H1 (cell line): ENCODE data around the gene KCNQ1. TPM values are rescaled to one million over a fixed set of nuclear protein-coding genes. Genes with fewer than 3 reads are reported as not detected.

Experiments
- CTCF ChIA-PET: fragments of 300-600 bp; sonication (Branson Sonifier 250); formaldehyde crosslinking; loops from one replicate; lab custom pipeline; 2021; ENCODE audit not compliant: partially characterized antibody; lab: Charles Lee
- POLR2A ChIA-PET: fragments of 300-600 bp; sonication (Branson Sonifier 250); formaldehyde crosslinking; loops from one replicate; lab custom pipeline; 2021; ENCODE audit warnings: inconsistent platforms; ENCODE audit not compliant: partially characterized antibody; lab: Charles Lee
- DNase-seq, 2 experiments: peaks; one replicate each; pipeline versions ENCODE4 v3.0.0 to v3.0.0-alpha.2; 2010 to 2022; ENCODE audit warnings: low spot score in 2 of 2, low read depth in 1 of 2, mixed read lengths in 1 of 2
- FAIRE-seq: peaks from 2 replicates; lab custom pipeline; 2011; peaks lifted over from hg19 to GRCh38; lab: Jason Lieb, UNC
- H2AFZ ChIP-seq: 2 replicates; pipeline ENCODE4 v1.8.1; 2012; ENCODE audit warnings: low read length, inconsistent platforms
- H2AK5ac ChIP-seq: 2 replicates; pipeline ENCODE4 v1.6.1; 2013; ENCODE audit warnings: low read depth, low read length
- H2BK120ac ChIP-seq: replicated peaks from 2 replicates; pipeline ENCODE3; 2013; ENCODE audit warnings: low read depth, low read length, inconsistent platforms
- H2BK12ac ChIP-seq: 2 replicates; pipeline ENCODE4 v1.6.1; 2013; ENCODE audit warnings: low read depth, low read length
- H2BK15ac ChIP-seq: 2 replicates; pipeline ENCODE4 v1.6.1; 2013; ENCODE audit warnings: low read length
- H2BK20ac ChIP-seq: 2 replicates; pipeline ENCODE4 v1.6.1; 2013; ENCODE audit warnings: low read length
- H2BK5ac ChIP-seq: 2 replicates; pipeline ENCODE4 v1.6.1; 2013; ENCODE audit warnings: low read depth, low read length
- H3K14ac ChIP-seq: 2 replicates; pipeline ENCODE4 v1.6.1; 2013; ENCODE audit warnings: inconsistent platforms; ENCODE audit not compliant: insufficient read length
- H3K18ac ChIP-seq: 2 replicates; pipeline ENCODE4 v1.6.1; 2013; ENCODE audit warnings: low read length; ENCODE audit errors: extremely low read depth
- H3K23ac ChIP-seq: 2 replicates; pipeline ENCODE4 v1.6.1; 2013; ENCODE audit warnings: inconsistent platforms; ENCODE audit not compliant: insufficient read length
- H3K23me2 ChIP-seq: 2 replicates; pipeline ENCODE4 v1.6.1; 2013; ENCODE audit warnings: low read depth, low read length
- H3K27ac ChIP-seq: 2 replicates; pipeline ENCODE4 v1.6.1; 2011; ENCODE audit warnings: low read depth, low read length, inconsistent platforms
- H3K27me3 ChIP-seq, 4 experiments: replicated peaks in 1 of 4; 1 replicate in 1 of 4; 2 replicates in 3 of 4; pipeline versions ENCODE4 v1.6.1 to v1.8.1; 2011 to 2013; ENCODE audit warnings: low read length in 3 of 4, mild to moderate bottlenecking in 3 of 4, inconsistent platforms in 2 of 4, mixed read lengths in 2 of 4, moderate library complexity in 1 of 4; ENCODE audit not compliant: control insufficient read depth in 3 of 4, insufficient read depth in 3 of 4; ENCODE audit errors: extremely low read depth in 1 of 4
- H3K36me3 ChIP-seq, 4 experiments: 2 replicates each; pipeline versions ENCODE4 v1.6.1 to v1.8.1; 2011 to 2013; ENCODE audit warnings: mild to moderate bottlenecking in 4 of 4, low read length in 3 of 4, moderate library complexity in 2 of 4, control low read depth in 1 of 4, inconsistent platforms in 1 of 4; ENCODE audit not compliant: insufficient read depth in 4 of 4, control insufficient read depth in 2 of 4
- H3K4ac ChIP-seq: replicated peaks from 2 replicates; pipeline ENCODE3; 2013; ENCODE audit warnings: low read length, low read depth, mixed read lengths, inconsistent platforms; ENCODE audit not compliant: insufficient read length
- H3K4me1 ChIP-seq, 4 experiments: replicated peaks in 1 of 4; 1 replicate in 1 of 4; 2 replicates in 3 of 4; pipeline versions ENCODE4 v1.6.1 to v1.8.1; 2011 to 2013; ENCODE audit warnings: low read length in 3 of 4, inconsistent platforms in 2 of 4, mixed read lengths in 1 of 4; ENCODE audit not compliant: insufficient read depth in 4 of 4, control insufficient read depth in 3 of 4
- H3K4me2 ChIP-seq, 2 experiments: 2 replicates each; pipeline versions ENCODE4 v1.6.1 to v1.8.1; 2011 to 2013; ENCODE audit warnings: low read depth in 2 of 2, low read length in 2 of 2, control low read depth in 1 of 2, inconsistent platforms in 1 of 2, mild to moderate bottlenecking in 1 of 2; ENCODE audit not compliant: insufficient read depth in 1 of 2
- H3K4me3 ChIP-seq, 4 experiments: fragments of 200-600, 300-600 bp in 1 of 4; sonication (generic), shearing (Covaris generic), sonication (Bioruptor Twin) in 1 of 4; 2 replicates each; pipeline versions ENCODE4 v1.5.1 to v1.8.1; 2011 to 2016; ENCODE audit warnings: low read length in 4 of 4, low read depth in 3 of 4, control low read depth in 2 of 4, inconsistent platforms in 2 of 4, mild to moderate bottlenecking in 2 of 4, mixed read lengths in 1 of 4, moderate library complexity in 1 of 4; ENCODE audit not compliant: insufficient read depth in 2 of 4; ENCODE audit errors: extremely low read depth in 1 of 4
- H3K56ac ChIP-seq: replicated peaks from 2 replicates; pipeline ENCODE3; 2013; ENCODE audit warnings: low read depth, mild to moderate bottlenecking, mixed read lengths, low read length, inconsistent platforms; ENCODE audit not compliant: insufficient read length
- H3K79me1 ChIP-seq: 2 replicates; pipeline ENCODE4 v1.6.1; 2013; ENCODE audit warnings: low read depth, low read length, control low read depth
- H3K79me2 ChIP-seq, 2 experiments: 2 replicates each; pipeline versions ENCODE4 v1.6.1 to v1.8.1; 2012 to 2013; ENCODE audit warnings: low read length in 2 of 2, mild to moderate bottlenecking in 2 of 2, inconsistent platforms in 1 of 2; ENCODE audit not compliant: insufficient read depth in 2 of 2, control insufficient read depth in 1 of 2
- H3K9ac ChIP-seq, 4 experiments: replicated peaks in 1 of 4; 1 replicate in 1 of 4; 2 replicates in 3 of 4; pipeline versions ENCODE4 v1.6.1 to v1.8.1; 2011 to 2013; ENCODE audit warnings: low read depth in 3 of 4, low read length in 3 of 4, control low read depth in 2 of 4, mild to moderate bottlenecking in 2 of 4, moderate library complexity in 2 of 4, inconsistent platforms in 1 of 4; ENCODE audit errors: extremely low read depth in 1 of 4
- H3K9me3 ChIP-seq, 2 experiments: 2 replicates each; pipeline versions ENCODE4 v1.6.1 to v1.8.1; 2012 to 2013; ENCODE audit warnings: mild to moderate bottlenecking in 2 of 2, moderate library complexity in 2 of 2, control low read depth in 1 of 2, inconsistent platforms in 1 of 2, low read depth in 1 of 2, low read length in 1 of 2, mixed read lengths in 1 of 2; ENCODE audit not compliant: insufficient read depth in 2 of 2
- H4K20me1 ChIP-seq, 2 experiments: replicated peaks in 1 of 2; 2 replicates each; pipeline versions ENCODE3 to v1.8.1; 2011 to 2013; ENCODE audit warnings: inconsistent platforms in 2 of 2, low read length in 2 of 2, mild to moderate bottlenecking in 1 of 2; ENCODE audit not compliant: insufficient read depth in 2 of 2, control insufficient read depth in 1 of 2
- H4K5ac ChIP-seq: 2 replicates; pipeline ENCODE4 v1.6.1; 2013; ENCODE audit warnings: low read length, low read depth, mixed read lengths, inconsistent platforms; ENCODE audit not compliant: insufficient read length
- H4K8ac ChIP-seq: 2 replicates; pipeline ENCODE4 v1.8.0; 2013; ENCODE audit warnings: mild to moderate bottlenecking, moderate library complexity, low read length, inconsistent platforms; ENCODE audit not compliant: insufficient read depth; ENCODE audit errors: extremely low read depth
- H4K91ac ChIP-seq: replicated peaks from 2 replicates; pipeline ENCODE3; 2013; ENCODE audit warnings: low read length, mixed read lengths, inconsistent platforms; ENCODE audit not compliant: insufficient read length
- CBX5 ChIP-seq: fragments of 300-800, 300-1000 bp; sonication (generic); IDR thresholded peaks from 2 replicates; pipeline ENCODE4 v1.7.1; 2016; ENCODE audit warnings: antibody characterized with exemption, low read length, low read depth
- WGBS, 2 experiments: shearing (Covaris generic) in 1 of 2; methylation state at CpG; one replicate each; pipeline versions ENCODE4 v1.1.6 to v1.1.7; 2013 to 2015; ENCODE audit warnings: low lambda C conversion rate in 2 of 2, mixed read lengths in 2 of 2, inconsistent platforms in 1 of 2, low coverage in 1 of 2, missing lambda C conversion rate in 1 of 2; ENCODE audit not compliant: insufficient replicate concordance in 2 of 2, insufficient coverage in 1 of 2, insufficient read length in 1 of 2; ENCODE audit errors: extremely low coverage in 1 of 2, missing lambda C conversion rate in 1 of 2; 5-methylcytosine and 5-hydroxymethylcytosine counted together
- polyA plus RNA-seq, 7 experiments: library from polyadenylated mRNA; depleted of rRNA in 3 of 7; stranded (reverse) in 5 of 7; unstranded in 2 of 7; fragments of >200 nt in 5 of 7; fragments of 200-250 nt in 2 of 7; gene quantifications; 1 replicate in 5 of 7; 2 replicates in 1 of 7; 4 replicates in 1 of 7; pipeline versions ENCODE4 v1.2.1 to v1.2.3, GENCODE V29; 2011 to 2013; ENCODE audit warnings: missing spikeins in 2 of 7, mixed read lengths in 2 of 7
- total RNA-seq: library from RNA; stranded (reverse); fragmentation: NEBNext Ultra II Directional; extraction: Animal tissue kit (Norgen Biotek cat#: 25700); gene quantifications from 2 replicates; pipeline ENCODE4 v1.2.1, GENCODE V29; 2021

The KCNQ1 gene
- total and polyA plus RNA-seq, 2 of the 8 experiments (the other 6 are each of a cell fraction or from before 2014, with no cell fraction given) = 1.9 to 2.0 TPM

GRCh38 chr11:2713094-2713493 is 268.3 kb downstream of the KCNQ1 start:
- no peak for DNase-seq
- H3K23me2 ChIP-seq = no peaks in the 10 kb centered on the region
- no peak overlapping the region for H2BK5ac ChIP-seq
- no peak overlapping the region for H3K4ac ChIP-seq
- no peak overlapping the region for H2AFZ ChIP-seq
- peaks cover 0 to 7% of the 10 kb centered on the region in 2 experiments; a peak in 2 of 4 replicates for H3K9me3 ChIP-seq
- WGBS, 2 experiments = 89% methylated on average over 12 of the region's 12 CpGs; no CpG with 5 or more reads in 1 of the 2 experiments
- H3K9ac ChIP-seq = no peak overlapping the region
- H3K23ac ChIP-seq = no peak overlapping the region
- peaks cover 0 to 2% of the 10 kb centered on the region in 2 experiments for H4K20me1 ChIP-seq
- ChIA-PET POLR2A (interaction anchor here (1.1 kb wide), 1 partner anchor 20 kb away, joined by 3 read pairs; no protein-coding TSS in a partner anchor), CTCF (interaction anchor here (0.8 to 1.1 kb wide), 3 partner anchors 10 to 20 kb away, joined by 3 read pairs; no protein-coding TSS in a partner anchor)
- H3K4me2 ChIP-seq = no peak overlapping the region
- FAIRE-seq = no peak
- no peak overlapping the region for H3K14ac ChIP-seq
- H2BK12ac ChIP-seq = no peak overlapping the region
- peaks cover 9 to 80% (median 57%) of the 10 kb centered on the region in 4 experiments for H3K27me3 ChIP-seq
- H3K27ac ChIP-seq = no peak overlapping the region
- H2BK120ac ChIP-seq = no peak overlapping the region
- no peak overlapping the region for H3K4me3 ChIP-seq
- no peak overlapping the region for H3K18ac ChIP-seq
- H3K79me1 ChIP-seq = no peaks in the 10 kb centered on the region
- H2BK20ac ChIP-seq = no peak overlapping the region
- no peak for TF ChIP-seq CBX5
- H4K8ac ChIP-seq = no peak overlapping the region
- H2BK15ac ChIP-seq = no peak overlapping the region
- H4K5ac ChIP-seq = no peak overlapping the region
- no peaks in the 10 kb centered on the region for H3K36me3 ChIP-seq
- no peak overlapping the region for H4K91ac ChIP-seq
- H3K56ac ChIP-seq = no peak overlapping the region
- H2AK5ac ChIP-seq = no peak overlapping the region
- peaks cover 0 to 5% (median 2%) of the 10 kb centered on the region in 4 experiments; a peak in 3 of 7 replicates for H3K4me1 ChIP-seq
- H3K79me2 ChIP-seq = no peaks in the 10 kb centered on the region
